Transverse colon (tissue), 4 donors: Measurements from ENCODE around the gene GTPBP4. TPM values are rescaled to one million over a fixed set of nuclear protein-coding genes. Genes with fewer than 3 reads are reported as not detected.
"Not testable (repeated sequence)": the region's sequence is repeated elsewhere in the genome, so short reads cannot be mapped to it uniquely, and the experiment has no call there.

Experiments used
- DNase-seq: peaks from one replicate; pipeline ENCODE4 v3.0.0-alpha.2; 2019
- H3K27ac ChIP-seq, 4 donors: fragments of 200-600 bp; sonication (generic); 2 replicates each; pipeline ENCODE4 v1.5.1; 2016 to 2018; ENCODE audit warnings: inconsistent platforms in 4 of 4
- H3K27me3 ChIP-seq: fragments of 200-600 bp; sonication (generic); 2 replicates; pipeline ENCODE4 v1.5.1; 2017; ENCODE audit warnings: inconsistent platforms
- H3K36me3 ChIP-seq, 4 donors: fragments of 200-600 bp; sonication (generic); 2 replicates each; pipeline ENCODE4 v1.5.1; 2017 to 2019; ENCODE audit warnings: inconsistent platforms in 4 of 4
- H3K4me1 ChIP-seq, 4 donors: fragments of 200-600 bp; sonication (generic); 2 replicates each; pipeline ENCODE4 v1.5.1; 2017 to 2020; ENCODE audit warnings: inconsistent platforms in 4 of 4
- H3K4me3 ChIP-seq, 4 donors: fragments of 200-600 bp; sonication (generic); 1 replicate in 1 of 4; 2 replicates in 3 of 4; pipeline versions ENCODE4 v1.5.1 to v1.6.1; 2017 to 2019; ENCODE audit warnings: inconsistent platforms in 4 of 4
- H3K9me3 ChIP-seq, 2 donors: fragments of 200-600 bp; sonication (generic); 2 replicates each; pipeline ENCODE4 v1.5.1; 2017 to 2019; ENCODE audit warnings: inconsistent platforms in 2 of 2
- EP300 ChIP-seq: sonication (generic); formaldehyde crosslinking; IDR thresholded peaks from one replicate; pipeline ENCODE4 v1.6.1; 2017; ENCODE audit warnings: antibody characterized with exemption, low read depth
- POLR2A ChIP-seq: fragments of 450-650 bp; IDR thresholded peaks from one replicate; pipeline ENCODE4 v1.6.1; 2016; ENCODE audit warnings: antibody characterized with exemption, mild to moderate bottlenecking, moderate library complexity
- POLR2AphosphoS5 ChIP-seq, 3 donors: sonication (generic); formaldehyde crosslinking; IDR thresholded peaks; one replicate each; pipeline ENCODE4 v1.6.1; 2016; ENCODE audit warnings: antibody characterized with exemption in 3 of 3
- WGBS, 2 donors: methylation state at CpG; one replicate each; pipeline ENCODE4 v1.1.5; 2018; ENCODE audit warnings: low coverage in 1 of 2; 5-methylcytosine and 5-hydroxymethylcytosine counted together
- in situ Hi-C, 4 donors: fragments of 200-750 bp; cut with MboI; loops; one replicate each; pipeline versions ENCODE4 v1.15.0 to v1.15.1; 2017; ENCODE audit warnings: low sequenced_read_pairs in 3 of 4, low pct_ligation_motif_present in 1 of 4, low pct_unique_long_range_greater_than_20kb in 1 of 4
- intact Hi-C: fragments of 100-400 bp; cut with DNase I; formaldehyde crosslinking; loops from one replicate; pipeline ENCODE4 v1.15.1; 2023; ENCODE audit warnings: low total_unique reads
- total RNA-seq, 4 donors: library from RNA; depleted of rRNA; stranded (reverse); fragments of >200 nt; gene quantifications; one replicate each; pipeline ENCODE4 v1.1.0, GENCODE V29; 2016
- TF ChIP-seq, protein P1 (sequence below), 5 experiments: fragments of 200-600 bp in 3 of 5; fragments of 450-650 bp in 2 of 5; sonication (generic) in 3 of 5; IDR thresholded peaks; 1 replicate in 2 of 5; 2 replicates in 3 of 5; pipeline ENCODE4 v1.5.1; 2016 to 2017; ENCODE audit warnings: antibody characterized with exemption in 5 of 5, inconsistent platforms in 3 of 5, mild to moderate bottlenecking in 2 of 5, moderate library complexity in 1 of 5

GTPBP4 gene
- total RNA-seq, 4 donors from 2014 or later: 9.4 to 25.4 (median 17.1) TPM

DNA sequence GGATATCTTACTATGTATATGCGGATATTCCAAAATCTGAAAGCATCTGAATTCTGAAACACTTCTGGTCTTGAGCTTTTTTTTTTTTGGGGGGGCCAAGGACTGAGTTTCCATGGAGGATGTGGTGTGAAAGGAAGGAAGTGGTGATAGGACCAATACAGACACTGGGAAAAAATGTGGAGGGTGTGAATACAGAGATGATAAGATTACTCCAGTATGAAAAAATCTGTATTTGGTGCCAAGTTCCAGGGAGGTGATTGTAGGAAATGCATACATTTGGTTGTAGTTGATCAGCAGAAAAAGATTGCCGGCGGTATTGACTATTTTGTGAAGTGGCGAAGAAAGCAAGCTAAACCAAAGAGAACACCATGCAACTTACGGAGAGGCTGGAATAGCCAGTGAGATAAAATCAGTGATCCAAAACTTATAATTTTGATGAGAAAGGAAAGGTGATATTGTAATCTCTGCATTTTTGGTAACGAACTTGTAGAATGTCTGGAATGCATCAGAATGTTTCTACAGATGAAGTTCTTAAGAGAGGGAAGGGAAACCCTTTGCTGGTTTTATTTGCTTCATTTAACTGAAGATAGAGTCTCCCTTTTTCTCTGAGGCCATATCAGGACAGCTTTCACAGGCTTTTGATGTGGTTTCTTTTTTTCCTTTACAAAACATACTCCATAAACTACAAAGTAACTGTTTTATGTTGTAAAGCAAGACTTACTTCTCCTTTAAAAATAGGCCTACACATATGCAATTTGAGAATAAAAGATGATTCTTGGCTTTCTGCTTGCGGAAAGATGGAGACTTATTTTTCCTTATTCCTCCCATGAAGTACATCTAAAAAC, 73.9 kb downstream of the GTPBP4 start:
- H3K4me1 ChIP-seq: peaks cover 3 to 12% (median 10%) of the 10 kb centered on the region in 4 donors
- whole genome bisulfite sequencing, 2 donors: 91 to 97% methylated on average over 6 to 7 of the region's 7 CpGs
- H3K27ac ChIP-seq: no peak overlapping the region

DNA sequence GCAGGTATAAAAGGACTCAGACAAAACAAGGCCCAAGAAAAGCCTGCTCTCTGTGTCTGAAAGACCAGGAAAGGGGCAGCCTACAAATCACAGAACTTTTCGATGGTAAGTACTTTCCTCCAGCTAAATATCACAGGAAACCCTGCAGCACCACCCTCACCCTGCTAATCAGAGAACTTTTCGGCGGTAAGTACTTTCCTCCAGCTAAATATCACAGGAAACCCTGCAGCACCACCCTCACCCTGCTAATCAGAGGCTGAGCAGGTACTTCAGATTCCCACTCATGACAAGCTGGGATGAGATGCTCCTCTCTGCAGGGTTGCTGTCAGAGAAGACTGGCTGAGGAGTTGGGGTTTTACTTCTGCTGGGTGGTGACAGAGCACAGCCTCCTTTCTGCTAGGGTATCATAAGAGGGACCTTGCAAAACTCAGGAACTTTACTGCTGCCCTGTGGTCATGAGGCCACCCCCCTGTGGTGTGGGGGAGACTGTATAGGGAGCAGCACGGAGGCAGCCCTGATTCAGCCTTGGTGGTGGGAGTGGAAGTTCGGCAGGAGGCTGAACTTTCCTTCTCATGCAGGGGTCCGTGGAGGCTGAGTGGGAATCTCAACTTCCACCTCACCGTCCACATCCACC, 75.1 kb downstream of the GTPBP4 start:
- Histone ChIP-seq H3K27ac (no peak overlapping the region), H3K36me3 (no peaks in the 10 kb centered on the region), H3K4me3 (no peak overlapping the region), H3K9me3 (no peaks in the 10 kb centered on the region), H3K4me1 (peaks cover 0 to 1% (median 0%) of the 10 kb centered on the region in 4 donors), H3K27me3 (no peaks in the 10 kb centered on the region)
- no peak for DNase-seq
- TF ChIP-seq, protein P1, sequence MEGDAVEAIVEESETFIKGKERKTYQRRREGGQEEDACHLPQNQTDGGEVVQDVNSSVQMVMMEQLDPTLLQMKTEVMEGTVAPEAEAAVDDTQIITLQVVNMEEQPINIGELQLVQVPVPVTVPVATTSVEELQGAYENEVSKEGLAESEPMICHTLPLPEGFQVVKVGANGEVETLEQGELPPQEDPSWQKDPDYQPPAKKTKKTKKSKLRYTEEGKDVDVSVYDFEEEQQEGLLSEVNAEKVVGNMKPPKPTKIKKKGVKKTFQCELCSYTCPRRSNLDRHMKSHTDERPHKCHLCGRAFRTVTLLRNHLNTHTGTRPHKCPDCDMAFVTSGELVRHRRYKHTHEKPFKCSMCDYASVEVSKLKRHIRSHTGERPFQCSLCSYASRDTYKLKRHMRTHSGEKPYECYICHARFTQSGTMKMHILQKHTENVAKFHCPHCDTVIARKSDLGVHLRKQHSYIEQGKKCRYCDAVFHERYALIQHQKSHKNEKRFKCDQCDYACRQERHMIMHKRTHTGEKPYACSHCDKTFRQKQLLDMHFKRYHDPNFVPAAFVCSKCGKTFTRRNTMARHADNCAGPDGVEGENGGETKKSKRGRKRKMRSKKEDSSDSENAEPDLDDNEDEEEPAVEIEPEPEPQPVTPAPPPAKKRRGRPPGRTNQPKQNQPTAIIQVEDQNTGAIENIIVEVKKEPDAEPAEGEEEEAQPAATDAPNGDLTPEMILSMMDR (IDR thresholded peaks at IDR 0.05): no peak
- no peak for TF ChIP-seq POLR2A
- no peak for TF ChIP-seq EP300
- no peak for TF ChIP-seq POLR2AphosphoS5 (IDR thresholded peaks at IDR 0.05)
- intact Hi-C loops: no loop called here
- in situ Hi-C loops: no loop called here
- WGBS, 2 donors: 50 to 74% methylated on average over 1 to 7 of the region's 7 CpGs

More for the DNA sequence above, 73.9 kb downstream of the GTPBP4 start:
- Histone ChIP-seq H3K9me3 (no peaks in the 10 kb centered on the region), H3K36me3 (no peaks in the 10 kb centered on the region), H3K27me3 (no peaks in the 10 kb centered on the region), H3K4me3 (no peak overlapping the region)
- TF ChIP-seq POLR2AphosphoS5 (IDR thresholded peaks at IDR 0.05) (no peak), POLR2A (no peak), EP300 (no peak)
- TF ChIP-seq, protein P1 (IDR thresholded peaks at IDR 0.05): no peak
- no peak for DNase-seq
- in situ Hi-C loops: no loop called here
- intact Hi-C loops: no loop called here

DNA sequence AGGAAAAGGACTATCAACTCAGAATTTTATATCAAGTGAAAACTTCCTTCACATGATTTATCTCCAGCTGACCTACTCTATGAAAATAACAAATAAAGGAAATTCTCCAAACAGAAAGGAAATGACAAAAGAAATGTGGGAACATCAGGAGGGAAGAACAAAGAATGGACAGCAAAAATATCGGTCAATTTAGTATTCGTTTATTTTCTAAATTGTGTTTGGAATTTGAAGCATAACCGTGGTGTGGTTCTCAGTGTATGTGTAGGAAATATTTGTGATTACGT, 76.7 kb downstream of the GTPBP4 start:
- intact Hi-C loops (no loop called here), in situ Hi-C loops (no loop called here)
- no peak for DNase-seq
- Histone ChIP-seq H3K36me3 (no peaks in the 10 kb centered on the region), H3K9me3 (no peaks in the 10 kb centered on the region), H3K4me3 (no peak overlapping the region), H3K27ac (no peak overlapping the region), H3K27me3 (no peaks in the 10 kb centered on the region), H3K4me1 (no peaks in the 10 kb centered on the region)
- TF ChIP-seq, protein P1 (IDR thresholded peaks at IDR 0.05): no peak
- TF ChIP-seq EP300 (no peak), POLR2AphosphoS5 (IDR thresholded peaks at IDR 0.05) (no peak), POLR2A (no peak)
- 92% methylated on average over 4 of the region's 4 CpGs for WGBS, 2 donors

DNA sequence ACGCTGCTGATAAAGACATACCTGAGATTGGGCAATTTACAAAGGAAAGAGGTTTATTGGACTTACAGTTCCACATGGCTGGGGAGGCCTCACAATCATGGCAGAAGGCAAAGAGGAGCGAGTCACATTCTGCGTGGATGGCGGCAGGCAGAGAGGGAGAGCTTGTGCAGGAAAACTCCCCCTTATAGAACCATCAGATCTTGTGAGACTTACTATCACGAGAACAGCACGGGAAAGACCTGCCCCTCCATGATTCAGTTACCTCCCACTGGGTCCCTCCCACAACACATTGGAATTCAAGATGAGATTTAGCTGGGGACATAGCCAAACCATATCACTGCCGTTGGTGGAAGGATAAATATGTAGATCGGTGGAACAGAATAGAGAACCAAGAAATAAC, 78.5 kb downstream of the GTPBP4 start:
- H3K27ac ChIP-seq, H3K4me3 ChIP-seq, in situ Hi-C loops, DNase-seq, intact Hi-C loops, H3K4me1 ChIP-seq, H3K9me3 ChIP-seq, H3K36me3 ChIP-seq, H3K27me3 ChIP-seq: not testable (repeated sequence)
- WGBS, 2 donors: 96 to 100% methylated on average over 1 to 8 of the region's 8 CpGs
